GM12872 (cell line): ENCODE data around the gene FNBP1.

Experiments used
- TF ChIP-seq, protein P1 (sequence below): IDR thresholded peaks from 3 replicates; pipeline ENCODE4 v1.5.1; 2011; ENCODE audit warnings: low read depth, mild to moderate bottlenecking, low read length, moderate library complexity; ENCODE audit not compliant: insufficient read depth

Gene FNBP1

DNA sequence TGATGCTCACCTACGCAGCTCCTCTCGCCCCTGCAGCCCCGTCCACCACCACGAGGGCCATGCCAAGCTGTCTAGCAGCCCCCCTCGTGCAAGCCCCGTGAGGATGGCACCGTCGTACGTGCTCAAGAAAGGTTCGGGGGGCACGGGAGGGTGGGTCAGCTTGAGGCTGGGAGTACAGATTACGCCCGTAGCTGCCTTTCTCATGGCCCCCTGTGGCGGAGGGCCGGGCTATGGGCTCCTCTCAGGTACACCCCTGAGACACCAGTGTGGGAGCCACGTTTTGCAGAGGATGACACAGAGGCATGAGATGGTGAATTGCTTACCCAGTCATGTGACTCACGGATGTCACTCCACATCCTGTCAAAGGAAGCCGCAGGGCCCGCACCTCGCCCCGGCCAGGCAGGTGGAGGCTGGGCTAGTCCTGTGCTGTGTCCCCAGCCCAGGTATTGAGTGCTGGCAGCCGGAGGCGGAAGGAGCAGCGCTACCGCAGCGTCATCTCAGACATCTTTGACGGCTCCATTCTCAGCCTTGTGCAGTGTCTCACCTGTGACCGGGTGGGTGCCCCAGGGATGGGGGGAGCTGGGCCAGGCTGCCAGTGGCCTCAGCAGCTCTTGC lies 174.0 kb downstream of the FNBP1 start:
- TF ChIP-seq, protein P1, sequence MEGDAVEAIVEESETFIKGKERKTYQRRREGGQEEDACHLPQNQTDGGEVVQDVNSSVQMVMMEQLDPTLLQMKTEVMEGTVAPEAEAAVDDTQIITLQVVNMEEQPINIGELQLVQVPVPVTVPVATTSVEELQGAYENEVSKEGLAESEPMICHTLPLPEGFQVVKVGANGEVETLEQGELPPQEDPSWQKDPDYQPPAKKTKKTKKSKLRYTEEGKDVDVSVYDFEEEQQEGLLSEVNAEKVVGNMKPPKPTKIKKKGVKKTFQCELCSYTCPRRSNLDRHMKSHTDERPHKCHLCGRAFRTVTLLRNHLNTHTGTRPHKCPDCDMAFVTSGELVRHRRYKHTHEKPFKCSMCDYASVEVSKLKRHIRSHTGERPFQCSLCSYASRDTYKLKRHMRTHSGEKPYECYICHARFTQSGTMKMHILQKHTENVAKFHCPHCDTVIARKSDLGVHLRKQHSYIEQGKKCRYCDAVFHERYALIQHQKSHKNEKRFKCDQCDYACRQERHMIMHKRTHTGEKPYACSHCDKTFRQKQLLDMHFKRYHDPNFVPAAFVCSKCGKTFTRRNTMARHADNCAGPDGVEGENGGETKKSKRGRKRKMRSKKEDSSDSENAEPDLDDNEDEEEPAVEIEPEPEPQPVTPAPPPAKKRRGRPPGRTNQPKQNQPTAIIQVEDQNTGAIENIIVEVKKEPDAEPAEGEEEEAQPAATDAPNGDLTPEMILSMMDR = no peak

DNA sequence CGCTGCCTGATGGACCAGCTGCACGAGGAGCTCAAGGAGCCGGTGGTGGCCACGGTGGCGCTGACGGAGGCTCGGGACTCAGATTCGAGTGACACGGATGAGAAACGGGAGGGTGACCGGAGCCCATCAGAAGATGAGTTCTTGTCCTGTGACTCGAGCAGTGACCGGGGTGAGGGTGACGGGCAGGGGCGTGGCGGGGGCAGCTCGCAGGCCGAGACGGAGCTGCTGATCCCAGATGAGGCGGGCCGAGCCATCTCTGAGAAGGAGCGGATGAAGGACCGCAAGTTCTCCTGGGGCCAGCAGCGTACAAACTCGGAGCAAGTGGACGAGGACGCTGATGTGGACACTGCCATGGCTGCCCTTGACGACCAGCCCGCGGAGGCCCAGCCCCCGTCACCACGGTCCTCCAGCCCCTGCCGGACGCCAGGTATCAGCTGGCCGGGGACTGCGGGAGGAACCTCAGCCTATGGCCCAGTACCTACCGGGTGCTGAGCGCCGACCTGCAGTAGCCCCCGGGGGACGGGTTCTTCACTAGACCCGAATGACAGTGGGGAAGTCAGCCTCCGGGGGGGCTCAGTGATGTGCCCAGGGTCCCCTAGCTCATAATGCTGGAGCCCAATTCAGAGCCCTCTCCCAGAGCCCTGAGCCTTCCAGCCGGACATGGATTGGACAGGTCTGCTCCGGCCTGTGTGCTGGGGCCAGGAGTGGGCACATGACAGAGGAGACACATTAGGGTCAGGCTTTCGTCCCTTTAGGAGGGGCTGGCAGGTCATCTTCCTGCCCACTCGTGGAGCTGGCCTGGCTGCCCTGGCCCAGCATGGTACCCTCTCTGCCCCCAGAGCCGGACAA lies 174.7 kb downstream of the FNBP1 start:
- TF ChIP-seq, protein P1 = no peak

- TF ChIP-seq, protein P1 = no peak
Measured at GRCh38 chr9:129867136-129868022, 175.6 kb downstream of the FNBP1 start.

GRCh38 chr9:129866394-129867135 lies 176.4 kb downstream of the FNBP1 start:
- TF ChIP-seq, protein P1 = no peak

DNA sequence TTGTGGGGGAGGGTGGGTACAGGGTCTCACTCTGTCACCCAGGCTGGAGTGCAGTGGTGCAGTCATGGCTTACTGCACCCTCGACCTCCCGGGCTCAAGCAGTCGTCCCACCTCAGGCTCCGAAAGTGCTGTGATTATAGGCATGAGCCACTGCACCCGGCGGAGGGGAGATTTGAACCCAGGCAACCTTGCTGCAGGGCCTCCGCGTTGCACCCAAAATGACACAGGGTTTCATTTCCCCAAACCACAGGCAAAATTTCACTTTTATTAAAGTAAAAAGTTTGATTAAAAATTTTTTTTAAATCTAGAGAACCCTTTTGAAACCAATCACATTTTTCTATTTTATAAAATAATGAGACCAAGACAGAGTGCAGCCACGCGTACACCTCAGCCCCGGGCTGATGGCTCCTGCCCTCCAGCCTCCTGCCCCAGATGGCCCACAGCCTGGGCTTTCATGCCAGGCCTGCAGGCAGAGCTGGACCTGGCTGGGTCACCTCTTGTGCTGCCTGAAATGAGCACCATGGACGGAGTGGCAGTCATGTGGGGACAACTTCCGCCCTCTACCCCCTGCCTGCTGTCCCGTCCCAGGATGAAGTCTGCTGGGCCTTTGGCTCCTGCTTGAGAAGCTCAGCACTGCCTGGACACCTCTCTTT lies 177.2 kb downstream of the FNBP1 start:
- TF ChIP-seq, protein P1 = no peak

GRCh38 chr9:129864991-129865647 lies 177.9 kb downstream of the FNBP1 start:
- TF ChIP-seq, protein P1 = no peak
